ENCODE data around the gene DCBLD1. TPM values are rescaled to one million over a fixed set of nuclear protein-coding genes. Genes with fewer than 3 reads are reported as not detected.
A peak's percentile ranks its signal among the peaks of the same experiment; 100 is the strongest.

The DCBLD1 gene
- total and polyA plus RNA-seq, 2 of the 13 experiments (the other 11 are each of a cell fraction or from before 2014, with no cell fraction given), result 23.2 to 41.5 TPM

DNA sequence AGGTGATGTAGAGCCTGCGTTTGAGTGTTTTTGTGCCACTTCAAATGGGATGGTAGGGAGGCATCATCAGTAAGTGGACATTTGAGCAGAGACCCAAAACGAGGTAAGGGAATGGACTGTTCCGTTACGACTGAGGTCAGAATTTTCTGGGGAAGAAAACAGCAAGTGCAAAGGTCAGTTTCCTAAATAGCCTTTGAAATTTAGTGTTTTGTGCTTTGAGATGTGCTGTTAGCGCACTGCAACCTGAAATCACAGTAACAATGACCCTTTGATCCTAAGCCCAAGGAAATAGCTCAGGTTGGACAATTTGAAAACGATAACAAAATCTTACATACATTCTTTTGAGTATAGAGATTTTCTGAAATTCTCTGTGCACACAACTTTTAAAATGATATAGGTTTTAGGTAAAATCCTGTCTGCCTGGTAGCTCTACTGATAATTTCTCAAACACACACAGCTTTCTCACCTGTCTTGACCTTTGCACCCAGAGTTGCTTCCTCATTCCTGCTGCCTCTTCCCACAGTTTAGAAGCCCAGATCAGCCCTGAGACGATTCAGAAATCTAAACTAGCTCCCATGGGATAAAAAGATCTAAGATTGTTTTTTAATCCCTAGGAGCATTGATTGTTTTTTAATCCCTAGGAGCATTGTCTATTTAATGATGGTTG lies 22.1 kb downstream of the DCBLD1 start:
- H4K20me1 ChIP-seq (ENCODE audit: insufficient read depth, low read length), result no peaks in the 10 kb centered on the region
- no peaks in the 10 kb centered on the region for H3K27me3 ChIP-seq (ENCODE audit: control insufficient read depth in 1 of 2, insufficient read depth in 2 of 2, low read length in 2 of 2)
- peaks cover 36% of the 10 kb centered on the region for H3K79me2 ChIP-seq (ENCODE audit: insufficient read depth, low read length)
- BruUV-seq (replicated peaks), result TSS peak; percentile 16
- ATAC-seq, result peak; percentile 27
- ChIA-PET CTCF (ENCODE audit: low intra/inter-chr PET ratio, low total read pairs) (no interaction called here), POLR2A (interaction anchor here (1.1 to 2.5 kb wide), 5 partner anchors 12 to 98 kb away, joined by 3 to 19 read pairs (median 6); partner anchors contain the start of genes DCBLD1 and GOPC)
- H3K4me3 ChIP-seq (replicated peaks in 1 of 3; ENCODE audit: insufficient read depth in 1 of 3, low read depth in 2 of 3, low read length in 3 of 3), result no peak overlapping the region
- 37% methylated on average over 7 of the region's 7 CpGs for WGBS (ENCODE audit: low lambda C conversion rate)
- peak overlapping the region; percentile 24; the same call in 1 of the 2 replicates for H3K4me2 ChIP-seq (ENCODE audit: low read depth, low read length)
- H3K4me1 ChIP-seq (ENCODE audit: insufficient read depth, low read length), result peaks cover 91% of the 10 kb centered on the region
- intact Hi-C loops (cut with micrococcal nuclease; ENCODE audit: unreplicated experiment), result no loop called here
- no peaks in the 10 kb centered on the region for H3K9me3 ChIP-seq (ENCODE audit: low read length)
- H2AFZ ChIP-seq (ENCODE audit: low read length), result no peak overlapping the region
- peak overlapping the region; percentile 12 for H3K27ac ChIP-seq (ENCODE audit: extremely low read length, insufficient read depth, low read length)
- FAIRE-seq, result peak; percentile 47
- in situ Hi-C loops (cut with HindIII; ENCODE audit: extremely low pct_ligation_motif_present, low pct_unique_long_range_greater_than_20kb), result no loop called here
- H3K9ac ChIP-seq (ENCODE audit: insufficient read depth, low read depth, low read length), result no peak overlapping the region
- peaks cover 3 to 9% of the 10 kb centered on the region in 2 experiments; a peak in 4 of 5 replicates for H3K36me3 ChIP-seq (replicated peaks in 1 of 2; ENCODE audit: control insufficient read depth in 1 of 2, insufficient read depth in 2 of 2, low read length in 2 of 2)
- peak; percentile 68 for DNase-seq (ENCODE audit: low spot score)
- TF ChIP-seq KDM2A (CRISPR knock-in tag; IDR thresholded peaks at IDR 0.05; ENCODE audit: borderline replicate concordance, low read depth) (no peak), GABPB1 (CRISPR knock-in tag; IDR thresholded peaks at IDR 0.05) (no peak), ZSCAN20 (CRISPR knock-in tag; IDR thresholded peaks at IDR 0.05; ENCODE audit: borderline replicate concordance) (no peak), ATF1 (CRISPR knock-in tag; IDR thresholded peaks at IDR 0.05) (no peak), ZMYM2 (CRISPR knock-in tag; IDR thresholded peaks at IDR 0.05) (no peak), ELF1 (CRISPR knock-in tag; IDR thresholded peaks at IDR 0.05) (peak; percentile 73), ZNF446 (CRISPR knock-in tag; IDR thresholded peaks at IDR 0.05) (no peak), CCAR2 (optimal IDR thresholded peaks at IDR 0.05; ENCODE audit: low read depth, low read length) (no peak), MBD4 (IDR thresholded peaks at IDR 0.05; ENCODE audit: borderline replicate concordance, low read length) (no peak), CEBPB (IDR thresholded peaks at IDR 0.05; ENCODE audit: borderline replicate concordance, low read depth, low read length) (no peak), ZMAT3 (CRISPR knock-in tag; conservative IDR thresholded peaks at IDR 0.05) (no peak), ZNF770 (CRISPR knock-in tag; IDR thresholded peaks at IDR 0.05) (no peak), ZFYVE20 (CRISPR knock-in tag; IDR thresholded peaks at IDR 0.05; ENCODE audit: borderline replicate concordance, low read depth) (no peak), BRF2 (CRISPR knock-in tag; IDR thresholded peaks at IDR 0.05) (no peak), TEAD3 (CRISPR knock-in tag; optimal IDR thresholded peaks at IDR 0.05; ENCODE audit: borderline replicate concordance) (peak; percentile 91)
- TF ChIP-seq, protein P1, sequence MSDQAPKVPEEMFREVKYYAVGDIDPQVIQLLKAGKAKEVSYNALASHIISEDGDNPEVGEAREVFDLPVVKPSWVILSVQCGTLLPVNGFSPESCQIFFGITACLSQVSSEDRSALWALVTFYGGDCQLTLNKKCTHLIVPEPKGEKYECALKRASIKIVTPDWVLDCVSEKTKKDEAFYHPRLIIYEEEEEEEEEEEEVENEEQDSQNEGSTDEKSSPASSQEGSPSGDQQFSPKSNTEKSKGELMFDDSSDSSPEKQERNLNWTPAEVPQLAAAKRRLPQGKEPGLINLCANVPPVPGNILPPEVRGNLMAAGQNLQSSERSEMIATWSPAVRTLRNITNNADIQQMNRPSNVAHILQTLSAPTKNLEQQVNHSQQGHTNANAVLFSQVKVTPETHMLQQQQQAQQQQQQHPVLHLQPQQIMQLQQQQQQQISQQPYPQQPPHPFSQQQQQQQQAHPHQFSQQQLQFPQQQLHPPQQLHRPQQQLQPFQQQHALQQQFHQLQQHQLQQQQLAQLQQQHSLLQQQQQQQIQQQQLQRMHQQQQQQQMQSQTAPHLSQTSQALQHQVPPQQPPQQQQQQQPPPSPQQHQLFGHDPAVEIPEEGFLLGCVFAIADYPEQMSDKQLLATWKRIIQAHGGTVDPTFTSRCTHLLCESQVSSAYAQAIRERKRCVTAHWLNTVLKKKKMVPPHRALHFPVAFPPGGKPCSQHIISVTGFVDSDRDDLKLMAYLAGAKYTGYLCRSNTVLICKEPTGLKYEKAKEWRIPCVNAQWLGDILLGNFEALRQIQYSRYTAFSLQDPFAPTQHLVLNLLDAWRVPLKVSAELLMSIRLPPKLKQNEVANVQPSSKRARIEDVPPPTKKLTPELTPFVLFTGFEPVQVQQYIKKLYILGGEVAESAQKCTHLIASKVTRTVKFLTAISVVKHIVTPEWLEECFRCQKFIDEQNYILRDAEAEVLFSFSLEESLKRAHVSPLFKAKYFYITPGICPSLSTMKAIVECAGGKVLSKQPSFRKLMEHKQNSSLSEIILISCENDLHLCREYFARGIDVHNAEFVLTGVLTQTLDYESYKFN (CRISPR knock-in tag; conservative IDR thresholded peaks at IDR 0.05), result peak; percentile 32
- TF ChIP-seq, protein P2, sequence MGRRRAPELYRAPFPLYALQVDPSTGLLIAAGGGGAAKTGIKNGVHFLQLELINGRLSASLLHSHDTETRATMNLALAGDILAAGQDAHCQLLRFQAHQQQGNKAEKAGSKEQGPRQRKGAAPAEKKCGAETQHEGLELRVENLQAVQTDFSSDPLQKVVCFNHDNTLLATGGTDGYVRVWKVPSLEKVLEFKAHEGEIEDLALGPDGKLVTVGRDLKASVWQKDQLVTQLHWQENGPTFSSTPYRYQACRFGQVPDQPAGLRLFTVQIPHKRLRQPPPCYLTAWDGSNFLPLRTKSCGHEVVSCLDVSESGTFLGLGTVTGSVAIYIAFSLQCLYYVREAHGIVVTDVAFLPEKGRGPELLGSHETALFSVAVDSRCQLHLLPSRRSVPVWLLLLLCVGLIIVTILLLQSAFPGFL (CRISPR knock-in tag; IDR thresholded peaks at IDR 0.05), result no peak
